ENCODE measurements around the gene SCYGR3.
"Not testable (repeated sequence)": the region's sequence is repeated elsewhere in the genome, so short reads cannot be mapped to it uniquely, and the experiment has no call there.

Gene SCYGR3

DNA sequence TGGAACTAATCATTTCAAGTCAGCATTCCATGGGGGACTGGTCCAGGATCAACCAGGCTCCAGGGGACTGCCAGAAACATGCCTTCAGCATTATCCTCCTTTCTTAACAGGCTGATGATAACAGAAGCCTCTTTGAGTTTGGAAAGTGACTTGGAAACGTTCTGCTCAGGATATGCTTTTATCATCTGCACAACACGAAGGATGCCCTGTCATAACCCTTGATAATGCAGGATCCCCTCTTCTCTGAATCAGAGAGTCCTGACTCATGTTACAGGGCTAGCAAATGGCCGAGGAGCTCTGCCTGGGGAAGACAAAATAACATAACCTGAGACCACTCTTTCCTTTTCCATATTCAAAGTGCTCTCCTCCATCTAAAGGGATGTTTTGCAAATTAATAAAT lies 6.7 kb downstream of the SCYGR3 start:
- no peaks in the 10 kb centered on the region for H4K20me1 ChIP-seq (ENCODE audit: insufficient read depth, low read length)
- H3K4me3 ChIP-seq (ENCODE audit: low read length): no peak overlapping the region
- no peak overlapping the region for H3K4me2 ChIP-seq (ENCODE audit: low read depth, low read length)

DNA sequence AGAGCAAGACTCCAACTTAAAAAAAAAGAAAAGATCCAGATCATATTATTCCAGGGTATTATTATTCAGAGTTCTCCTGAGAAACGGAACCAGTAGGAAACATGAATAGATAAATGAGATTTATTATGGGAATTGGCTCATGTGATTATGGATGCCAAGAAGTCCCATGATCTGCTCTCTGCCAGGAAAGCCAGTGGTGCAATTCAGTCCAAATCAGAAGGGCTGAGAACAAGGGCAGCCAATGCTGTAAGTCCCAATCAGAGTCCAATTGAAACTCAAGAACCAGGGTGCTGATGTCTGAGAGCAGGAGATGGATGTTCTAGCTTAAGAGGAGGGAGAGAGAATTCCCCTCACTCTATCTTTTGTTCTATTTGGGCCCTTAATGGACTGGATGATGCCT lies 8.2 kb downstream of the SCYGR3 start:
- TF ChIP-seq EZH2 (optimal IDR thresholded peaks at IDR 0.05; ENCODE audit: low read depth, low read length) (no peak), EZH2phosphoT487 (IDR thresholded peaks at IDR 0.05; ENCODE audit: low read length) (no peak)
- TF ChIP-seq, protein P1, sequence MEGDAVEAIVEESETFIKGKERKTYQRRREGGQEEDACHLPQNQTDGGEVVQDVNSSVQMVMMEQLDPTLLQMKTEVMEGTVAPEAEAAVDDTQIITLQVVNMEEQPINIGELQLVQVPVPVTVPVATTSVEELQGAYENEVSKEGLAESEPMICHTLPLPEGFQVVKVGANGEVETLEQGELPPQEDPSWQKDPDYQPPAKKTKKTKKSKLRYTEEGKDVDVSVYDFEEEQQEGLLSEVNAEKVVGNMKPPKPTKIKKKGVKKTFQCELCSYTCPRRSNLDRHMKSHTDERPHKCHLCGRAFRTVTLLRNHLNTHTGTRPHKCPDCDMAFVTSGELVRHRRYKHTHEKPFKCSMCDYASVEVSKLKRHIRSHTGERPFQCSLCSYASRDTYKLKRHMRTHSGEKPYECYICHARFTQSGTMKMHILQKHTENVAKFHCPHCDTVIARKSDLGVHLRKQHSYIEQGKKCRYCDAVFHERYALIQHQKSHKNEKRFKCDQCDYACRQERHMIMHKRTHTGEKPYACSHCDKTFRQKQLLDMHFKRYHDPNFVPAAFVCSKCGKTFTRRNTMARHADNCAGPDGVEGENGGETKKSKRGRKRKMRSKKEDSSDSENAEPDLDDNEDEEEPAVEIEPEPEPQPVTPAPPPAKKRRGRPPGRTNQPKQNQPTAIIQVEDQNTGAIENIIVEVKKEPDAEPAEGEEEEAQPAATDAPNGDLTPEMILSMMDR (IDR thresholded peaks at IDR 0.05; ENCODE audit: low read length): no peak
- Histone ChIP-seq H4K20me1 (ENCODE audit: insufficient read depth, low read length) (no peaks in the 10 kb centered on the region), H3K4me3 (ENCODE audit: low read length) (no peak overlapping the region), H3K9me2 (replicated peaks; ENCODE audit: insufficient read depth, low read length) (no peaks in the 10 kb centered on the region), H3F3A (ENCODE audit: insufficient read depth, low read length) (no peaks in the 10 kb centered on the region), H3K9ac (ENCODE audit: low read length) (no peak overlapping the region), H3K79me2 (ENCODE audit: low read length) (no peaks in the 10 kb centered on the region), H3K4me2 (ENCODE audit: low read depth, low read length) (no peak overlapping the region), H3K9me3 (replicated peaks; ENCODE audit: insufficient read depth, low read length) (no peaks in the 10 kb centered on the region), H3K36me3 (replicated peaks; ENCODE audit: insufficient read depth, low read length) (no peaks in the 10 kb centered on the region), H3K27me3 (replicated peaks; ENCODE audit: insufficient read depth, low read length) (no peaks in the 10 kb centered on the region), H2AFZ (ENCODE audit: low read length) (no peak overlapping the region), H3K4me1 (ENCODE audit: low read length) (peaks cover 11% of the 10 kb centered on the region), H3K27ac (ENCODE audit: low read length) (no peak overlapping the region)
- no peak for DNase-seq

More for the DNA sequence above, 6.7 kb downstream of the SCYGR3 start:
- Histone ChIP-seq H3K9me2 (replicated peaks; ENCODE audit: insufficient read depth, low read length) (no peaks in the 10 kb centered on the region), H3K27ac (ENCODE audit: low read length) (no peak overlapping the region), H2AFZ (ENCODE audit: low read length) (no peak overlapping the region), H3K4me1 (ENCODE audit: low read length) (peaks cover 11% of the 10 kb centered on the region), H3K36me3 (replicated peaks; ENCODE audit: insufficient read depth, low read length) (no peaks in the 10 kb centered on the region), H3K9ac (ENCODE audit: low read length) (no peak overlapping the region), H3K9me3 (replicated peaks; ENCODE audit: insufficient read depth, low read length) (no peaks in the 10 kb centered on the region), H3K79me2 (ENCODE audit: low read length) (no peaks in the 10 kb centered on the region), H3K27me3 (replicated peaks; ENCODE audit: insufficient read depth, low read length) (no peaks in the 10 kb centered on the region), H3F3A (ENCODE audit: insufficient read depth, low read length) (no peaks in the 10 kb centered on the region)
- no peak for DNase-seq
- no peak for TF ChIP-seq EZH2phosphoT487 (IDR thresholded peaks at IDR 0.05; ENCODE audit: low read length)
- TF ChIP-seq EZH2 (optimal IDR thresholded peaks at IDR 0.05; ENCODE audit: low read depth, low read length): no peak
- TF ChIP-seq, protein P1 (IDR thresholded peaks at IDR 0.05; ENCODE audit: low read length): no peak

DNA sequence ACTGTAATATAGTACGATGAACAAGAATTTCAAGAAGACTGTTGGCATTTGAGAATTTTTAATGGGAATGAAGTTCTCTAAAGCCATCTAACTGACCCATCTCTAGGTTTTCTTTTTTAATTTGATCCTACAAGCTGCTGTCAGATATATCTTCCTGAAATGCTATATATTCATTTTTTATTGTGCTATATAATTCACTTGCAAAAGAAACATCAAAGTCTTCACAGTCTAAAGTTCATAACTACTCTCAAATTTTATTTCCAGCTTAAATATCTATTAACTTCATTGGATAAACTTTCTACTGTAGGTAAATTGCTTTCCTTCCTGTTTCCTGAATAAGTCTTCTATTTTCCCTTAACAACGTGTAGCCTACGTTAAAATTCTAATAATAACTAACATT lies 12.3 kb downstream of the SCYGR3 start:
- Histone ChIP-seq H3K27ac (ENCODE audit: low read length) (no peak overlapping the region), H3K79me2 (ENCODE audit: low read length) (no peaks in the 10 kb centered on the region), H3K4me2 (ENCODE audit: low read depth, low read length) (no peak overlapping the region), H2AFZ (ENCODE audit: low read length) (no peak overlapping the region), H3K4me3 (ENCODE audit: low read length) (no peak overlapping the region), H3F3A (ENCODE audit: insufficient read depth, low read length) (no peaks in the 10 kb centered on the region), H3K9ac (ENCODE audit: low read length) (no peak overlapping the region), H3K9me2 (replicated peaks; ENCODE audit: insufficient read depth, low read length) (no peaks in the 10 kb centered on the region), H3K27me3 (replicated peaks; ENCODE audit: insufficient read depth, low read length) (no peaks in the 10 kb centered on the region), H4K20me1 (ENCODE audit: insufficient read depth, low read length) (no peaks in the 10 kb centered on the region), H3K4me1 (ENCODE audit: low read length) (no peaks in the 10 kb centered on the region), H3K36me3 (replicated peaks; ENCODE audit: insufficient read depth, low read length) (no peaks in the 10 kb centered on the region), H3K9me3 (replicated peaks; ENCODE audit: insufficient read depth, low read length) (no peaks in the 10 kb centered on the region)
- TF ChIP-seq EZH2 (optimal IDR thresholded peaks at IDR 0.05; ENCODE audit: low read depth, low read length): no peak
- no peak for TF ChIP-seq EZH2phosphoT487 (IDR thresholded peaks at IDR 0.05; ENCODE audit: low read length)
- TF ChIP-seq, protein P1 (IDR thresholded peaks at IDR 0.05; ENCODE audit: low read length): no peak
- DNase-seq: no peak

DNA sequence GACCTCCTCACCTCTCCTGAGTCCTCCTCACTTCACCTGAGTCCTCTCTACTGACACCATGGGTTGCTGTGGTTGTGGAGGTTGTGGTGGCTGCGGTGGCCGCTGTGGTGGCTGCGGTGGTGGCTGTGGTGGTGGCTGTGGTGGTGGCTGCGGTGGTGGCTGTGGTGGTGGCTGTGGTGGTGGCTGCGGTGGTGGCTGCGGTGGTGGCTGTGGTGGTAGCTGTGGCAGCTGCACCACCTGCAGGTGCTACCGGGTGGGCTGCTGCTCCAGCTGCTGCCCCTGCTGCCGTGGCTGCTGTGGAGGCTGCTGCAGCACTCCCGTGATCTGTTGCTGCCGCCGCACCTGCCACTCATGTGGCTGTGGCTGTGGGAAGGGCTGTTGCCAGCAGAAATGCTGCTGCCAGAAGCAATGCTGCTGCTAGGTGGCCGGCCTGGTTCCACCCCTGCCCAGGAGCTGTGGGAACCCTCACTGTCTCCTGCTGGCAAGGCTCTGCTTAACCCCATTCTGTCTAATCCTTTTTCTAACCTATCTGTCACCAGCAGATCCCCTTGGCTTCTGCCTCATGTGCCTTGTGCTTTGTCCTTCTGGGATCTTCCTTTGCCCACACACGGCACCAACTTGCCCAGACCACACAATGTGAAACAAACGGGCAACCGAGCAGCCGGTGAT lies 15.7 kb downstream of the SCYGR3 start, which contains the start of gene SCYGR2:
TSS of gene SCYGR2 (plus strand) at position 59 of the 669 bp plus-strand sequence. CDS start at position 59, 0 bp downstream.
- H3K79me2 ChIP-seq (ENCODE audit: low read length); H3K4me3 ChIP-seq (ENCODE audit: low read length); H3K4me2 ChIP-seq (ENCODE audit: low read depth, low read length); H3K9ac ChIP-seq (ENCODE audit: low read length); H2AFZ ChIP-seq (ENCODE audit: low read length); DNase-seq; H3K9me2 ChIP-seq (replicated peaks; ENCODE audit: insufficient read depth, low read length); H4K20me1 ChIP-seq (ENCODE audit: insufficient read depth, low read length); H3K36me3 ChIP-seq (replicated peaks; ENCODE audit: insufficient read depth, low read length); H3K27me3 ChIP-seq (replicated peaks; ENCODE audit: insufficient read depth, low read length); H3K9me3 ChIP-seq (replicated peaks; ENCODE audit: insufficient read depth, low read length); H3F3A ChIP-seq (ENCODE audit: insufficient read depth, low read length); H3K4me1 ChIP-seq (ENCODE audit: low read length); H3K27ac ChIP-seq (ENCODE audit: low read length): not testable (repeated sequence)
